ENCODE results near the gene PRAF2. TPM values are rescaled to one million over a fixed set of nuclear protein-coding genes. Genes with fewer than 3 reads are reported as not detected.

The PRAF2 gene
- total and polyA plus RNA-seq, 8 donors = 5.0 to 37.1 (median 9.8) TPM; not detected in 2

DNA sequence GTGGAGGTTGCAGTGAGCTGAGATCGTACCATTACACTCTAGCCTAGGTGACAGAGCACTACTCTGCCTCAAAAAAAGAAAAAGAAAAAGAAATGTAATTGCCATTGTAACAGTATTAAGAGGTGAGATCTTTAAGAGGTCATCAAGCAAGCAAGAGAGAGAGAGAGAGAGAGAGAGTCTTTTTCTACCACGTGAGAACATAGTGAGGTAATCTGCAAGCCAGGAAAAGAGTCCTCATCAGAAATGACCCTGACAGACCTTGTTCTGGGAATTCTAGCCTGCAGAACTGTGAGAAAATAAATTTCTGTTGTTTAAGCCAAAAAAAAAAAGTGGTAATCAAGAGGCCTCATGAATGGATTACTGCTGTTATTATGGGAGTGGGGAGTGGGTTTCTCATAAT lies 34.8 kb upstream of the PRAF2 start:
- intact Hi-C loops (cut with DNase I; ENCODE audit: low total_unique reads) = no loop called here
- H3K4me3 ChIP-seq = no peak overlapping the region

DNA sequence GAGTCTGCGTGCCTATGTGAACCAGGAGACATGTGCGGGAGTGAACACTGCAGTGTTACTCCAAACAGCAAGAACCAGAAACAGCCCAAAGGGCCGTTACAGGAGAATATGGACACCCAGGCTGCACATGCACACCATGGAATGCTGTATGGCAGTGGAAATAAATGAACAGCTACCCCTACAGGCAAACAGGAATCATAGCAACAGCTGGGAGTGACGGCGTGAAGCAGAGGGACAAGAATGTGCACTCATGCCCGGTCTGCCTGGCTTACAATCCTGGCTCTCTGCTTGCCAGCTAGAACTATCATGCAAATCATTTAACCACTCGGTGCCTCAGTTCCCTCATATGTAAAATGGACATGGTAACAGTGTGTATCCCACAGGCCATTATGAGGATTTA lies 33.1 kb upstream of the PRAF2 start:
- DNase-seq = peak; percentile 29 to 60
- no peaks in the 10 kb centered on the region for H3K9me3 ChIP-seq
- no peaks in the 10 kb centered on the region for H3K4me1 ChIP-seq
- intact Hi-C loops (cut with DNase I; ENCODE audit: low total_unique reads) = no loop called here
- no peak overlapping the region for H3K27ac ChIP-seq
- no peak overlapping the region for H3K4me3 ChIP-seq
- H3K27me3 ChIP-seq = no peaks in the 10 kb centered on the region
- peaks cover 0 to 21% (median 16%) of the 10 kb centered on the region in 4 donors for H3K36me3 ChIP-seq
- TF ChIP-seq POLR2A (IDR thresholded peaks at IDR 0.05) = no peak
- TF ChIP-seq, protein P1, sequence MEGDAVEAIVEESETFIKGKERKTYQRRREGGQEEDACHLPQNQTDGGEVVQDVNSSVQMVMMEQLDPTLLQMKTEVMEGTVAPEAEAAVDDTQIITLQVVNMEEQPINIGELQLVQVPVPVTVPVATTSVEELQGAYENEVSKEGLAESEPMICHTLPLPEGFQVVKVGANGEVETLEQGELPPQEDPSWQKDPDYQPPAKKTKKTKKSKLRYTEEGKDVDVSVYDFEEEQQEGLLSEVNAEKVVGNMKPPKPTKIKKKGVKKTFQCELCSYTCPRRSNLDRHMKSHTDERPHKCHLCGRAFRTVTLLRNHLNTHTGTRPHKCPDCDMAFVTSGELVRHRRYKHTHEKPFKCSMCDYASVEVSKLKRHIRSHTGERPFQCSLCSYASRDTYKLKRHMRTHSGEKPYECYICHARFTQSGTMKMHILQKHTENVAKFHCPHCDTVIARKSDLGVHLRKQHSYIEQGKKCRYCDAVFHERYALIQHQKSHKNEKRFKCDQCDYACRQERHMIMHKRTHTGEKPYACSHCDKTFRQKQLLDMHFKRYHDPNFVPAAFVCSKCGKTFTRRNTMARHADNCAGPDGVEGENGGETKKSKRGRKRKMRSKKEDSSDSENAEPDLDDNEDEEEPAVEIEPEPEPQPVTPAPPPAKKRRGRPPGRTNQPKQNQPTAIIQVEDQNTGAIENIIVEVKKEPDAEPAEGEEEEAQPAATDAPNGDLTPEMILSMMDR (IDR thresholded peaks at IDR 0.05) = peak in 3 of 7 experiments; percentile 10 to 29 (median 18)
- WGBS, 5 donors = 32 to 60% (median 41%) methylated on average over 4 to 7 of the region's 7 CpGs

More for the DNA sequence above, 34.8 kb upstream of the PRAF2 start:
- H3K36me3 ChIP-seq = peaks cover 5 to 38% (median 33%) of the 10 kb centered on the region in 4 donors
- no peak overlapping the region for H3K27ac ChIP-seq
- no peak for DNase-seq
- H3K9me3 ChIP-seq = no peaks in the 10 kb centered on the region
- H3K27me3 ChIP-seq = no peaks in the 10 kb centered on the region
- no peaks in the 10 kb centered on the region for H3K4me1 ChIP-seq
- WGBS, 5 donors = 57 to 92% (median 80%) methylated on average over 2 of the region's 2 CpGs
- TF ChIP-seq POLR2A (IDR thresholded peaks at IDR 0.05) (no peak), EP300 (IDR thresholded peaks at IDR 0.05) (no peak), POLR2AphosphoS5 (IDR thresholded peaks at IDR 0.05) (no peak)
- TF ChIP-seq, protein P1 (IDR thresholded peaks at IDR 0.05) = no peak

DNA sequence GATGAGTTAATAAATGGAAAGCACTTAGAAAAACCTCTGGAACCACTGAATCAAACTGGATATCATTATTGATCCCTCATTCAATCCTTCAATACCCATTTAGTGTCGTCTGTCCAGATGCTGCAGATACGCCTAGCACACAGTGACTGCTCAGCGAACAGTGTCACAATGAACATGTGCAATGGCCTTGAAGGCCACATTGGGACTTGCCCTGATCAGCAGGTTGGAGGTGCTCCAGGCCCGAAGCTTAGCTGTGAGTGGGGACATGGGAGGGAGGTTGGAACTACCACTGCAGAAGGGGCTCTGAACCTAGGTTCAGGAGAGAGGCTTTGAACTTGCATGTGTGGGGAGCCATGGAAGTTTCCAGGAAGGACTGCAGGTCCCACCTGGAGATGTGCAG lies 32.5 kb upstream of the PRAF2 start:
- intact Hi-C loops (cut with DNase I; ENCODE audit: low total_unique reads) = no loop called here
- no peak overlapping the region for H3K27ac ChIP-seq
- no peaks in the 10 kb centered on the region for H3K9me3 ChIP-seq
- H3K4me1 ChIP-seq = peaks cover 0 to 5% (median 0%) of the 10 kb centered on the region in 4 donors
- no peak for TF ChIP-seq EP300 (IDR thresholded peaks at IDR 0.05)
- no peak for TF ChIP-seq POLR2AphosphoS5 (IDR thresholded peaks at IDR 0.05)
- TF ChIP-seq POLR2A (IDR thresholded peaks at IDR 0.05) = no peak
- TF ChIP-seq, protein P1 (IDR thresholded peaks at IDR 0.05) = no peak
- H3K27me3 ChIP-seq = no peaks in the 10 kb centered on the region
- no peak overlapping the region for H3K4me3 ChIP-seq
- no peak for DNase-seq
- H3K36me3 ChIP-seq = peaks cover 0 to 16% (median 12%) of the 10 kb centered on the region in 4 donors
- WGBS, 5 donors = 88 to 100% (median 93%) methylated on average over 4 of the region's 4 CpGs

DNA sequence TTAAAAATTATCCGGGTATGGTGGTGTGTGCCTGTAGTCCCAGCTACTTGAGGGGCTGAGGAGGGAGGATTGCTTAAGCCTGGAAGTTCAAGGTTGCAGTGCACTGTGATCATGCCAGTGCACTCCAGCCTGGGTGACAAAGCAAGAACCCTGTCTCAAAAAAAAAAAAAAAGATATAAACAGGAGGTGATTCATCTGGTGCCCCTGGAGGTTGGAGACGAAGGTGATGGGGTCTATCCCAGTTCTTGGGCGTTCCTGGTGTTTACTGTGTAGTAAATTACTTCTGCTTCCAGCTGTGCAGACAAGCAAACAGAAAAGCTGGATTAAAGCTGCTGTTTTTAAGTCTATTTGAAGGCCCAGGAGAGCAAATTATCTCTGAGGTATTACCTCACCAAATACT lies 29.8 kb upstream of the PRAF2 start:
- WGBS, 5 donors = 46 to 73% (median 67%) methylated on average over 3 of the region's 3 CpGs
- Histone ChIP-seq H3K9me3 (no peaks in the 10 kb centered on the region), H3K36me3 (peaks cover 0 to 7% (median 0%) of the 10 kb centered on the region in 4 donors), H3K27ac (no peak overlapping the region), H3K4me1 (peaks cover 0 to 8% (median 0%) of the 10 kb centered on the region in 4 donors), H3K4me3 (no peak overlapping the region), H3K27me3 (no peaks in the 10 kb centered on the region)
- TF ChIP-seq EP300 (IDR thresholded peaks at IDR 0.05) = no peak
- TF ChIP-seq, protein P1 (IDR thresholded peaks at IDR 0.05) = no peak
- intact Hi-C loops (cut with DNase I; ENCODE audit: low total_unique reads) = no loop called here
- DNase-seq = no peak

Measured in stomach (tissue), 9 donors.